ENCODE data around the gene FCHO1. TPM values are rescaled to one million over a fixed set of nuclear protein-coding genes. Genes with fewer than 3 reads are reported as not detected.
A peak's percentile ranks its signal among the peaks of the same experiment; 100 is the strongest.

The FCHO1 gene
- total and polyA plus RNA-seq, 9 donors = 0.95 to 4.3 (median 2.8) TPM

DNA sequence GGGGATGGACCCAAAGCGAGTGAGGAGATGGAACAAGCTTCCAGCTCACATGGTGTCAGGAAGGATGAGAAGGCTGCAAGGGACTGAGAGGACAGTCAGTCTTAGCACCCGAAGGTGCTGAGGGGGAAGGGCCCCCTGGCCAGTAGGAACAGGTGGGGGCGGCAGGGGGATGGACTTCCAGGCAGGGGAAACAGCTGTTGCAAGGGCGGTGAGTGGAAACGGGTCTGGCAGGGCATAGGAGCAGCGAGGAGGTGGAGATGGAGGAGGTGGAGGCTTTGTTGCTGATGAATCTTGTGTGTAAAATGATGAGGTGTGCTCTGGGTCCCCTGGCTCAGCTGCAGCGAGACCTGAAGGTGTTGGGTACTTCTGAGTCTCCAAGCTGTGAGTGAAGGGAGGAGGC is 30.8 kb upstream of the FCHO1 start:
- H3K4me1 ChIP-seq (ENCODE audit: insufficient read depth) = peaks cover 20% of the 10 kb centered on the region
- intact Hi-C loops (cut with DNase I) = no loop called here

DNA sequence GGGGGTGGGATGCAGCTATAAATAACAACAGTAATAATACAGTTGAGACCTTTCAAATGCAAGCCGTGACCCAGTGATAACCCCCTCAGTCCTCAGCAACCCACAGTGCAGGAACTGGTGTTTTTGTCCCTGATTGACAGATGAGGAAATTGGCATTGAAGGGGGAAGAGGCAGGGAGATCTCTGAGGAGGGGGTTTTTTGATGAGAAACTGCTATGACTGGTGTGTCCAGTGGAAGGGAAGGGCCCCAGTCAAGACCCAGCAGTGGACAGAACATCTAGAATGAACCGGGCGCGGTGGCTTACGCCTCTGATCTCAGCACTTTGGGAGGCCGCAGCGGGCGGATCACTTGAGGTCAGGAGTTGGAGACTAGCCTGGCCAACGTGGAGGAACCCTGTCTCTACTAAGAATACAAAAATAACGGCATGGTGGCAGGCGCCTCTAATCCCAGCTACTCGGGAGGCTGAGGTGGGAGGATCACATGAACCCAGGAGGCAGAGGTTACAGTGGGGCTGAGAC is 30.1 kb upstream of the FCHO1 start:
- peaks cover 20% of the 10 kb centered on the region for H3K4me1 ChIP-seq (ENCODE audit: insufficient read depth)
- H3K4me3 ChIP-seq = no peak overlapping the region
- intact Hi-C loops (cut with DNase I) = no loop called here
- DNase-seq = no peak
- no peak for TF ChIP-seq POLR2A (IDR thresholded peaks at IDR 0.05)
- WGBS, 3 donors = 70 to 71% (median 71%) methylated on average over 12 of the region's 12 CpGs
- no peaks in the 10 kb centered on the region for H3K27me3 ChIP-seq
- H3K36me3 ChIP-seq = no peaks in the 10 kb centered on the region
- H3K27ac ChIP-seq = no peak overlapping the region
- H3K9me3 ChIP-seq = no peaks in the 10 kb centered on the region

More for the DNA sequence above, 30.8 kb upstream of the FCHO1 start:
- Histone ChIP-seq H3K4me3 (peak overlapping the region; percentile 71), H3K9me3 (no peaks in the 10 kb centered on the region), H3K27ac (no peak overlapping the region), H3K36me3 (no peaks in the 10 kb centered on the region), H3K27me3 (no peaks in the 10 kb centered on the region)
- DNase-seq = no peak
- TF ChIP-seq EP300 (IDR thresholded peaks at IDR 0.05) (no peak), CTCF (IDR thresholded peaks at IDR 0.05) (no peak), POLR2A (IDR thresholded peaks at IDR 0.05) (no peak)
- WGBS, 3 donors = 6 to 9% (median 7%) methylated on average over 7 of the region's 7 CpGs

GRCh38 chr19:17721821-17722220 is 29.5 kb upstream of the FCHO1 start:
- Histone ChIP-seq H3K9me3 (no peaks in the 10 kb centered on the region), H3K27me3 (no peaks in the 10 kb centered on the region), H3K4me3 (no peak overlapping the region), H3K36me3 (no peaks in the 10 kb centered on the region), H3K27ac (no peak overlapping the region), H3K4me1 (ENCODE audit: insufficient read depth) (peaks cover 22% of the 10 kb centered on the region)
- intact Hi-C loops (cut with DNase I) = no loop called here
- TF ChIP-seq CTCF (IDR thresholded peaks at IDR 0.05) (no peak), EP300 (IDR thresholded peaks at IDR 0.05) (no peak)
- 61 to 72% (median 65%) methylated on average over 8 of the region's 8 CpGs for WGBS, 3 donors
- DNase-seq = no peak

DNA sequence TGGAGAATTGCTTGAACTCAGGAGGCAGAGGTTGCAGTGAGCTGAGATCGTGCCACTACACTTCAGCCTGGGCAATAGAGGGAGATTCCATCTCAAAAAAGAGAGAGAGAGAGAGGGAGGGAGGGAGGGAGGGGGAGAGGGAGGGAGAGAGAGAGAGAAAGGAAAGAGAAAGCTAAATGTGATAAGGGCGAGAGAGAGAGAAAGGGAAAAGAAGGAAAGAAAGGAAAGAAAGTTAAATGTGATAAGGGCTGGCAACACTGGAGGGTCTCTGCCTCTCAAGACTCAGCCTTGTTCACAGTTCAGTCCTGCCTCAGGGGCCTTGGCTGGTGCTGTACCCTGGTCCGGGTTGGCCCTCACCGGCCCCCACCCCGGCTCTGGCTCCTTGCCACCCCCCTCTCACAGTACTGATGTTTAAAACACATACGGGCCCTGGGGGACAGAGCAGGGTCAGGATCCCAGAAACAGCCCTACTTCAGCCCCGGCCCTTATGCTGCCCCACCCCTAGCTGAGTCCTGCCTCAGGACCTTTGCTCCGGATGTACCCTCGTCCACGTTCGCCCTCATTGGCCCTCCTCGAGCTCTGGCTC is 28.5 kb upstream of the FCHO1 start:
- DNase-seq = peak in 1 of 5 donors; percentile 45
- Histone ChIP-seq H3K9me3 (no peaks in the 10 kb centered on the region), H3K36me3 (no peaks in the 10 kb centered on the region), H3K4me3 (no peak overlapping the region), H3K27ac (no peak overlapping the region), H3K27me3 (no peaks in the 10 kb centered on the region), H3K4me1 (ENCODE audit: insufficient read depth) (peaks cover 23% of the 10 kb centered on the region)
- WGBS, 3 donors = 57 to 76% (median 73%) methylated on average over 12 of the region's 12 CpGs
- intact Hi-C loops (cut with DNase I) = no loop called here
- TF ChIP-seq CTCF (IDR thresholded peaks at IDR 0.05) (no peak), POLR2A (IDR thresholded peaks at IDR 0.05) (no peak), EP300 (IDR thresholded peaks at IDR 0.05) (no peak)

DNA sequence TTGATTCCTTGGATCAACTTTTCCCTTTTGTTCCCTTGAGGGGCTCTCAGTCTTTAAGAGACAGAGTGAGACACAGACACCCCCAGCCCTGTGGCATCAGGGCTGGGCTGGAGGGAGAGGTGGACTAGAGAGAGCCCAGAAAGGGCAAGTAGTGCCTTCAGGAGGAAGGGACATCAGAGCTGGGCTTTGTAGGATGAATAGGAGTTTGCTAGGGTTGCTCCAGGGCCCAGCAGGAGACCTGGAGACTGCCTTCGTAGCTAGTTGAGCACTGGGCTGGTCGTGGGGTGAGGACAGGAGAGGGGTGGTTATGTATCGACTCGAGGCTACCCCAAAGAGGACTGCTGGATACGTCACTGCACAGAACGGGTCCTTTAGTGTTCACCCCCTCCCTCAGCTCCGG is 26.6 kb upstream of the FCHO1 start:
- TF ChIP-seq EP300 (IDR thresholded peaks at IDR 0.05) (no peak), CTCF (IDR thresholded peaks at IDR 0.05) (no peak), POLR2A (IDR thresholded peaks at IDR 0.05) (no peak)
- Histone ChIP-seq H3K36me3 (no peaks in the 10 kb centered on the region), H3K9me3 (no peaks in the 10 kb centered on the region), H3K4me1 (ENCODE audit: insufficient read depth) (peaks cover 20% of the 10 kb centered on the region), H3K27ac (no peak overlapping the region), H3K4me3 (no peak overlapping the region), H3K27me3 (no peaks in the 10 kb centered on the region)
- no peak for DNase-seq
- intact Hi-C loops (cut with DNase I) = no loop called here
- 92 to 93% (median 93%) methylated on average over 7 of the region's 7 CpGs for WGBS, 3 donors

Measured in ovary (tissue), 9 donors.